ENCODE data around the gene TBC1D4.

DNA sequence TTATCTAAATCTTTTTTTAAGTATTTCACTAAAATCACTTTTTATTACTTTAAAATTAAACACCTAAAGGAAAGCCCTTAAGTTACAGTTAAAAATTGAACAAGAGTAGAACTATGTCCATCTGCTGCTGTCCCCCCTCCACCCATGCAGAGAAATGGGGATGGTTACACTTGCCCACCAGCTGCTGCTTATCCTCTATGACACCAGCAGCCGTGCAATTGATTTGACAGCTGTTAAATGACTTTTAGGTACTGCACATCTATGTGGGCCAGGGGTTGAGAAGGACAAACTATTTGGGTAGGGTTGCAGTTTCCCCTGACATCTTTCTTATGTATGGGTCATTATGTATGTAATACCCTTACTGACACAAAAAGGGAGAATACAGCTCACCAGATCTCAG, 77.2 kb downstream of the TBC1D4 start:
- TF ChIP-seq, protein P1, sequence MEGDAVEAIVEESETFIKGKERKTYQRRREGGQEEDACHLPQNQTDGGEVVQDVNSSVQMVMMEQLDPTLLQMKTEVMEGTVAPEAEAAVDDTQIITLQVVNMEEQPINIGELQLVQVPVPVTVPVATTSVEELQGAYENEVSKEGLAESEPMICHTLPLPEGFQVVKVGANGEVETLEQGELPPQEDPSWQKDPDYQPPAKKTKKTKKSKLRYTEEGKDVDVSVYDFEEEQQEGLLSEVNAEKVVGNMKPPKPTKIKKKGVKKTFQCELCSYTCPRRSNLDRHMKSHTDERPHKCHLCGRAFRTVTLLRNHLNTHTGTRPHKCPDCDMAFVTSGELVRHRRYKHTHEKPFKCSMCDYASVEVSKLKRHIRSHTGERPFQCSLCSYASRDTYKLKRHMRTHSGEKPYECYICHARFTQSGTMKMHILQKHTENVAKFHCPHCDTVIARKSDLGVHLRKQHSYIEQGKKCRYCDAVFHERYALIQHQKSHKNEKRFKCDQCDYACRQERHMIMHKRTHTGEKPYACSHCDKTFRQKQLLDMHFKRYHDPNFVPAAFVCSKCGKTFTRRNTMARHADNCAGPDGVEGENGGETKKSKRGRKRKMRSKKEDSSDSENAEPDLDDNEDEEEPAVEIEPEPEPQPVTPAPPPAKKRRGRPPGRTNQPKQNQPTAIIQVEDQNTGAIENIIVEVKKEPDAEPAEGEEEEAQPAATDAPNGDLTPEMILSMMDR (IDR thresholded peaks at IDR 0.05 in 4 of 5, conservative IDR thresholded peaks at IDR 0.05 in 1 of 5) = no peak
- no peak for TF ChIP-seq POLR2A (IDR thresholded peaks at IDR 0.05)
